HepG2 (cell line): ENCODE results near the gene NOC3L. TPM values are rescaled to one million over a fixed set of nuclear protein-coding genes. Genes with fewer than 3 reads are reported as not detected.

Experiments
- ADNP ChIP-seq: sonication (generic); formaldehyde crosslinking; IDR thresholded peaks from 2 replicates; pipeline ENCODE4 v1.4.0; 2020; ENCODE audit warnings: missing genetic modification reagents
- ARID3A ChIP-seq: IDR thresholded peaks from 2 replicates; pipeline ENCODE4 v1.6.1; 2012; ENCODE audit warnings: low read depth, low read length, improper control_type of control experiment
- CEBPG ChIP-seq: IDR thresholded peaks from 2 replicates; pipeline ENCODE4 v1.6.1; 2016
- CHD4 ChIP-seq: fragments of 200-600 bp; sonication (generic); IDR thresholded peaks from 2 replicates; pipeline ENCODE4 v1.7.0; 2017; ENCODE audit warnings: mild to moderate bottlenecking, low read length, borderline replicate concordance
- CREBL2 ChIP-seq: sonication (generic); formaldehyde crosslinking; IDR thresholded peaks from 2 replicates; pipeline ENCODE4 v1.8.1; 2023; ENCODE audit warnings: missing genetic modification reagents, mild to moderate bottlenecking, borderline replicate concordance
- IKZF1 ChIP-seq: fragments of 450-650 bp; IDR thresholded peaks from 2 replicates; pipeline ENCODE4 v1.7.1; 2016
- KLF11 ChIP-seq: IDR thresholded peaks from 2 replicates; pipeline ENCODE4 v1.6.1; 2016; ENCODE audit warnings: missing compliant biosample characterization
- RAD21 ChIP-seq: fragments of 450-650 bp; formaldehyde crosslinking; IDR thresholded peaks from 2 replicates; pipeline ENCODE4 v1.5.0; 2020; ENCODE audit warnings: mild to moderate bottlenecking
- SOX13 ChIP-seq, 3 experiments: fragments of 450-650 bp in 1 of 3; sonication (generic) in 1 of 3; formaldehyde crosslinking in 1 of 3; IDR thresholded peaks in 2 of 3; conservative IDR thresholded peaks in 1 of 3; 2 replicates each; pipeline versions ENCODE4 v1.5.0 to v1.6.1; 2016 to 2020; ENCODE audit warnings: antibody characterized with exemption in 1 of 3, mild to moderate bottlenecking in 1 of 3, missing compliant biosample characterization in 1 of 3, missing genetic modification reagents in 1 of 3, moderate library complexity in 1 of 3
- TOPORS ChIP-seq: sonication (generic); formaldehyde crosslinking; IDR thresholded peaks from 2 replicates; pipeline ENCODE4 v1.8.0; 2023; ENCODE audit warnings: mild to moderate bottlenecking, missing genetic modification reagents
- TRAFD1 ChIP-seq: sonication (generic); formaldehyde crosslinking; IDR thresholded peaks from 2 replicates; pipeline ENCODE4 v1.5.1; 2020; ENCODE audit warnings: missing genetic modification reagents, mild to moderate bottlenecking, borderline replicate concordance
- ZFP1 ChIP-seq: IDR thresholded peaks from 2 replicates; pipeline ENCODE4 v1.6.1; 2016
- ZFX ChIP-seq: sonication (generic); formaldehyde crosslinking; IDR thresholded peaks from 2 replicates; pipeline ENCODE4 v1.4.0; 2020; ENCODE audit warnings: mild to moderate bottlenecking, low read depth, missing genetic modification reagents, moderate library complexity
- ZKSCAN5 ChIP-seq: sonication (generic); formaldehyde crosslinking; IDR thresholded peaks from 2 replicates; pipeline ENCODE4 v1.5.1; 2020; ENCODE audit warnings: mild to moderate bottlenecking, missing genetic modification reagents
- ZMYM2 ChIP-seq: sonication (generic); formaldehyde crosslinking; IDR thresholded peaks from 2 replicates; pipeline ENCODE4 v1.8.0; 2022; ENCODE audit warnings: mild to moderate bottlenecking, missing genetic modification reagents
- ZMYM3 ChIP-seq: sonication (generic); formaldehyde crosslinking; IDR thresholded peaks from 2 replicates; pipeline ENCODE4 v1.5.1; 2020; ENCODE audit warnings: mild to moderate bottlenecking, missing genetic modification reagents
- ZNF180 ChIP-seq: sonication (generic); formaldehyde crosslinking; IDR thresholded peaks from 2 replicates; pipeline ENCODE4 v1.4.0; 2020; ENCODE audit warnings: low read depth, missing genetic modification reagents, borderline replicate concordance
- ZNF205 ChIP-seq: IDR thresholded peaks from 2 replicates; pipeline ENCODE4 v1.6.1; 2018; ENCODE audit warnings: missing biosample characterization, missing genetic modification reagents
- ZNF441 ChIP-seq: sonication (generic); formaldehyde crosslinking; IDR thresholded peaks from 2 replicates; pipeline ENCODE4 v1.7.0; 2021; ENCODE audit warnings: missing genetic modification reagents, borderline replicate concordance
- ZNF496 ChIP-seq: sonication (generic); formaldehyde crosslinking; IDR thresholded peaks from 2 replicates; pipeline ENCODE4 v1.8.1; 2023; ENCODE audit warnings: mild to moderate bottlenecking, moderate library complexity, missing genetic modification reagents; ENCODE audit not compliant: insufficient replicate concordance
- ZNF770 ChIP-seq: sonication (generic); formaldehyde crosslinking; IDR thresholded peaks from 2 replicates; pipeline ENCODE4 v1.5.0; 2020; ENCODE audit warnings: mild to moderate bottlenecking, missing genetic modification reagents
- ZNF790 ChIP-seq: sonication (generic); formaldehyde crosslinking; IDR thresholded peaks from 2 replicates; pipeline ENCODE4 v1.8.0; 2022; ENCODE audit warnings: missing genetic modification reagents, mild to moderate bottlenecking, borderline replicate concordance
- ZNF891 ChIP-seq: sonication (generic); formaldehyde crosslinking; IDR thresholded peaks from 2 replicates; pipeline ENCODE4 v1.5.0; 2020; ENCODE audit warnings: mild to moderate bottlenecking, missing genetic modification reagents
- ZSCAN21 ChIP-seq: sonication (generic); formaldehyde crosslinking; IDR thresholded peaks from 2 replicates; pipeline ENCODE4 v1.8.0; 2022; ENCODE audit warnings: mild to moderate bottlenecking, missing genetic modification reagents, moderate library complexity, borderline replicate concordance
- polyA plus RNA-seq, 8 experiments: library from polyadenylated mRNA; depleted of rRNA in 3 of 8; stranded (reverse) in 7 of 8; unstranded in 1 of 8; fragments of >200 nt; fragmentation: Illumina TruSeq in 4 of 8; extraction: Trizol in 4 of 8; gene quantifications; 2 replicates each; pipeline versions ENCODE4 v1.2.1 to v1.2.3, GENCODE V29; 2011 to 2016; ENCODE audit warnings: low read depth in 4 of 8, missing spikeins in 1 of 8, mixed read lengths in 1 of 8; ENCODE audit not compliant: insufficient read depth in 1 of 8
- total RNA-seq, 5 experiments: library from RNA; depleted of rRNA; stranded (reverse); fragments of >200 nt; fragmentation: Illumina TruSeq; extraction: Trizol; gene quantifications; 2 replicates each; pipeline ENCODE4 v1.2.3, GENCODE V29; 2016; ENCODE audit warnings: low read depth in 1 of 5
- TF ChIP-seq, protein P1 (sequence below): sonication (generic); formaldehyde crosslinking; IDR thresholded peaks from 2 replicates; pipeline ENCODE4 v1.5.0; 2020; ENCODE audit warnings: missing genetic modification reagents
- TF ChIP-seq, protein P2 (sequence below): sonication (generic); formaldehyde crosslinking; IDR thresholded peaks from 2 replicates; pipeline ENCODE4 v1.8.1; 2023; ENCODE audit warnings: mild to moderate bottlenecking, missing genetic modification reagents, borderline replicate concordance

Gene NOC3L
- total and polyA plus RNA-seq, 2 of the 13 experiments (the other 11 are each of a cell fraction or from before 2014, with no cell fraction given), result 7.8 to 36.6 TPM

- TF ChIP-seq, protein P1, sequence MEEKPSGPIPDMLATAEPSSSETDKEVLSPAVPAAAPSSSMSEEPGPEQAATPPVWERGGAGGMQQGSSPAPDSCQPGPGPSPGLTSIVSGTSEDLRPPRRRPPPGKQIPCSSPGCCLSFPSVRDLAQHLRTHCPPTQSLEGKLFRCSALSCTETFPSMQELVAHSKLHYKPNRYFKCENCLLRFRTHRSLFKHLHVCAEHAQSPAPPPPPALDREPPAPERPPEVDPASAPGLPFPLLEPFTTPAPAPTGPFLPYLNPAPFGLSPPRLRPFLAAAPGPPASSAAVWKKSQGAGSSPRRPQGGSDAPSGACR (CRISPR knock-in tag), result no peak
- TF ChIP-seq ZMYM2 (0 out of 2 replicates have a peak, but pooled peaks have one; percentile 60), ZNF205 (CRISPR knock-in tag) (no peak), ADNP (0 out of 2 replicates have a peak, but pooled peaks have one; percentile 28), IKZF1 (no peak), RAD21 (CRISPR knock-in tag) (no peak), CEBPG (CRISPR knock-in tag) (peak; percentile 40; the same call in 1 of the 2 replicates), ZFX (CRISPR knock-in tag) (no peak), TRAFD1 (CRISPR knock-in tag) (no peak), ZNF790 (CRISPR knock-in tag) (no peak), ZSCAN21 (CRISPR knock-in tag) (no peak), ZKSCAN5 (CRISPR knock-in tag) (no peak), ZNF496 (CRISPR knock-in tag) (no peak), ZFP1 (CRISPR knock-in tag) (no peak), ARID3A (no peak), CREBL2 (CRISPR knock-in tag) (no peak), SOX13 (IDR thresholded peaks at IDR 0.05) (no peak), SOX13 (CRISPR knock-in tag; conservative IDR thresholded peaks at IDR 0.05 in 1 of 2, IDR thresholded peaks at IDR 0.05 in 1 of 2) (no peak), ZNF441 (CRISPR knock-in tag) (no peak), ZMYM3 (CRISPR knock-in tag) (peak; percentile 81), TOPORS (CRISPR knock-in tag) (no peak), ZNF180 (CRISPR knock-in tag) (no peak), CHD4 (0 out of 2 replicates have a peak, but pooled peaks have one; percentile 32), KLF11 (no peak), ZNF770 (CRISPR knock-in tag) (peak; percentile 98), ZNF891 (CRISPR knock-in tag) (no peak)
- TF ChIP-seq, protein P2, sequence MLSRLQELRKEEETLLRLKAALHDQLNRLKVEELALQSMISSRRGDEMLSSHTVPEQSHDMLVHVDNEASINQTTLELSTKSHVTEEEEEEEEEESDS (CRISPR knock-in tag), result no peak
These were observed 44.9 kb upstream of the NOC3L start (continued) for GRCh38 chr10:94407668-94408067.
